Right cardiac atrium (tissue), 5 donors: ENCODE measurements around the gene CD68. TPM values are rescaled to one million over a fixed set of nuclear protein-coding genes. Genes with fewer than 3 reads are reported as not detected.

ENCODE experiments used
- ATAC-seq, 2 donors: fragments of 200-7000 bp; cut with Tn5 transposase; one replicate each; pipeline versions ENCODE4 v1.8.0 to v1.9.1; 2020; ENCODE audit warnings: moderate library complexity in 2 of 2, mild to moderate bottlenecking in 1 of 2
- DNase-seq, 3 donors: peaks; one replicate each; pipeline ENCODE4 v3.0.0-alpha.2; 2020
- H3K27ac ChIP-seq: one replicate; pipeline ENCODE4 v1.5.1; 2013; ENCODE audit warnings: mild to moderate bottlenecking, low read length, control low read depth, moderate library complexity
- H3K27me3 ChIP-seq: one replicate; pipeline ENCODE4 v1.6.1; 2013; ENCODE audit not compliant: control insufficient read depth, insufficient read depth
- H3K4me1 ChIP-seq: one replicate; pipeline ENCODE4 v1.6.1; 2013; ENCODE audit warnings: low read length; ENCODE audit not compliant: control insufficient read depth, insufficient read depth
- H3K4me3 ChIP-seq: one replicate; pipeline ENCODE4 v1.5.1; 2013; ENCODE audit warnings: low read length, control low read depth
- H3K9me3 ChIP-seq: one replicate; pipeline ENCODE4 v1.6.1; 2013; ENCODE audit warnings: low read length; ENCODE audit not compliant: control insufficient read depth
- WGBS: extraction: QIAGEN DNeasy Blood & Tissue Kit; methylation state at CpG from one replicate; pipeline ENCODE4 v1.1.7; 2013; 5-methylcytosine and 5-hydroxymethylcytosine counted together
- intact Hi-C, 4 donors: fragments of 100-400 bp; cut with DNase I; formaldehyde crosslinking; loops; one replicate each; pipeline versions ENCODE4 v1.11.0 to v1.14.0; 2022 to 2023
- polyA plus RNA-seq: library from polyadenylated mRNA; stranded (reverse); fragments of 200-250 nt; gene quantifications from one replicate; pipeline ENCODE4 v1.2.3, GENCODE V29; 2013
- total RNA-seq, 4 donors: library from RNA; stranded (reverse); fragmentation: NEBNext Ultra II Directional; extraction: Animal tissue kit (Norgen Biotek cat#: 25700); gene quantifications; one replicate each; pipeline ENCODE4 v1.2.1, GENCODE V29; 2021
- donor health status: healthy with polysubstance abuse.
- donor health status: DM: no; HTN: yes; CAD: no.
- donor health status: DM: no; HTN: no; CAD: no.
- donor health status: DM: no; HTN: yes; CAD: no; lungs with severe emphysema.
- donor health status: DM: yes; HTN: yes; CAD: no.

CD68 gene
- total and polyA plus RNA-seq, 5 donors = 19.4 to 45.6 (median 43.3) TPM

- H3K27ac ChIP-seq = peak overlapping the region; percentile 44
- DNase-seq = no peak
- H3K4me1 ChIP-seq = no peaks in the 10 kb centered on the region
- H3K4me3 ChIP-seq = no peak overlapping the region
- 27% methylated on average over 6 of the region's 6 CpGs for WGBS
- no peak for ATAC-seq
- no peaks in the 10 kb centered on the region for H3K9me3 ChIP-seq
- no peaks in the 10 kb centered on the region for H3K27me3 ChIP-seq
- intact Hi-C loops = loop anchor here in 1 of 4 donors (10.0 kb wide), 1 partner anchor 196 kb away; the partner anchor contains the start of genes KCTD11 and TMEM95
These were observed 29.1 kb upstream of the CD68 start for GRCh38 chr17:7550344-7550743.

GRCh38 chr17:7551396-7551795 lies 28.0 kb upstream of the CD68 start:
- no peak for DNase-seq
- 80% methylated on average over 4 of the region's 4 CpGs for WGBS
- Histone ChIP-seq H3K27me3 (no peaks in the 10 kb centered on the region), H3K4me3 (no peak overlapping the region), H3K4me1 (no peaks in the 10 kb centered on the region), H3K9me3 (no peaks in the 10 kb centered on the region), H3K27ac (no peak overlapping the region)
- ATAC-seq = no peak
- intact Hi-C loops = loop anchor here in 1 of 4 donors (10.0 kb wide), 1 partner anchor 197 kb away; the partner anchor contains the start of genes KCTD11 and TMEM95

GRCh38 chr17:7552621-7553051 lies 26.8 kb upstream of the CD68 start:
- no peaks in the 10 kb centered on the region for H3K27me3 ChIP-seq
- H3K4me3 ChIP-seq = no peak overlapping the region
- intact Hi-C loops = loop anchor here in 1 of 4 donors (10.0 kb wide), 1 partner anchor 198 kb away; the partner anchor contains the start of genes KCTD11 and TMEM95
- peaks cover 5% of the 10 kb centered on the region for H3K4me1 ChIP-seq
- no peaks in the 10 kb centered on the region for H3K9me3 ChIP-seq
- DNase-seq (no peak), ATAC-seq (no peak)
- no peak overlapping the region for H3K27ac ChIP-seq
- 77% methylated on average over 6 of the region's 6 CpGs for WGBS

- WGBS = 95% methylated on average over 1 of the region's 1 CpG
- Histone ChIP-seq H3K27me3 (no peaks in the 10 kb centered on the region), H3K27ac (no peak overlapping the region), H3K9me3 (no peaks in the 10 kb centered on the region), H3K4me3 (no peak overlapping the region), H3K4me1 (peaks cover 5% of the 10 kb centered on the region)
- DNase-seq = no peak
- intact Hi-C loops = loop anchor here in 1 of 4 donors (10.0 kb wide), 1 partner anchor 199 kb away; the partner anchor contains the start of genes KCTD11 and TMEM95
- ATAC-seq = no peak
These were observed 26.1 kb upstream of the CD68 start for GRCh38 chr17:7553356-7553755.

GRCh38 chr17:7555320-7555948 lies 24.0 kb upstream of the CD68 start:
- Histone ChIP-seq H3K27me3 (no peaks in the 10 kb centered on the region), H3K27ac (no peak overlapping the region), H3K9me3 (no peaks in the 10 kb centered on the region), H3K4me3 (no peak overlapping the region), H3K4me1 (peaks cover 8% of the 10 kb centered on the region)
- intact Hi-C loops = loop anchor here in 2 of 4 donors (5.0 to 10.0 kb wide), 2 partner anchors 38 to 201 kb away; partner anchors contain the start of genes KCTD11 (in 1 of the 2) and TMEM95 (in 1 of the 2)
- DNase-seq = no peak
- ATAC-seq = no peak
- WGBS = 69% methylated on average over 10 of the region's 10 CpGs

- WGBS = 79% methylated on average over 12 of the region's 12 CpGs
- H3K27me3 ChIP-seq = no peaks in the 10 kb centered on the region
- no peak overlapping the region for H3K4me3 ChIP-seq
- ATAC-seq (no peak), DNase-seq (no peak)
- no peak overlapping the region for H3K27ac ChIP-seq
- no peaks in the 10 kb centered on the region for H3K9me3 ChIP-seq
- peaks cover 8% of the 10 kb centered on the region for H3K4me1 ChIP-seq
- intact Hi-C loops = loop anchor here in 2 of 4 donors (5.0 to 10.0 kb wide), 2 partner anchors 39 to 202 kb away; partner anchors contain the start of genes KCTD11 (in 1 of the 2) and TMEM95 (in 1 of the 2)
These were observed 22.8 kb upstream of the CD68 start for GRCh38 chr17:7556627-7557026.

- Histone ChIP-seq H3K4me1 (peaks cover 8% of the 10 kb centered on the region), H3K27me3 (no peaks in the 10 kb centered on the region), H3K27ac (peak overlapping the region; percentile 90), H3K9me3 (no peaks in the 10 kb centered on the region), H3K4me3 (no peak overlapping the region)
- ATAC-seq (no peak), DNase-seq (peak in 2 of 3 donors; percentile 64 to 72)
- WGBS = 52% methylated on average over 19 of the region's 19 CpGs
- intact Hi-C loops = loop anchor here in 2 of 4 donors (5.0 to 10.0 kb wide), 2 partner anchors 40 to 202 kb away; partner anchors contain the start of genes KCTD11 (in 1 of the 2) and TMEM95 (in 1 of the 2)
These were observed 22.2 kb upstream of the CD68 start for GRCh38 chr17:7557147-7557764.

GRCh38 chr17:7557775-7558543 lies 21.5 kb upstream of the CD68 start:
- Histone ChIP-seq H3K4me3 (no peak overlapping the region), H3K9me3 (no peaks in the 10 kb centered on the region), H3K4me1 (peaks cover 8% of the 10 kb centered on the region), H3K27ac (peak overlapping the region; percentile 90), H3K27me3 (no peaks in the 10 kb centered on the region)
- WGBS = 6% methylated on average over 21 of the region's 21 CpGs
- ATAC-seq (peak; percentile 75 to 79), DNase-seq (peak; percentile 86 to 96 (median 95))
- intact Hi-C loops = loop anchor here in 2 of 4 donors (5.0 to 10.0 kb wide), 2 partner anchors 41 to 203 kb away; partner anchors contain the start of genes KCTD11 (in 1 of the 2) and TMEM95 (in 1 of the 2)

GRCh38 chr17:7558544-7559319 lies 20.7 kb upstream of the CD68 start, which contains the start of gene TNFSF13:
TSS of gene TNFSF13 (plus strand) at chr17:7558750. CDS start at chr17:7559040, 290 bp downstream.
- 34% methylated on average over 16 of the region's 16 CpGs for WGBS
- H3K4me3 ChIP-seq = peak within 1 kb of the TSS; percentile 27

More at GRCh38 chr17:7558544-7559319, 20.7 kb upstream of the CD68 start, which contains the start of gene TNFSF13:
- intact Hi-C loops = loop anchor here in 2 of 4 donors (5.0 to 10.0 kb wide), 2 partner anchors 41 to 204 kb away; partner anchors contain the start of genes KCTD11 (in 1 of the 2) and TMEM95 (in 1 of the 2)
- H3K27ac ChIP-seq = peak within 1 kb of the TSS; percentile 90
- ATAC-seq (peak; percentile 31 to 42), DNase-seq (peak; percentile 64 to 88 (median 87))
- H3K27me3 ChIP-seq = no peaks in the 10 kb centered on the region
- peaks cover 8% of the 10 kb centered on the region for H3K4me1 ChIP-seq
- H3K9me3 ChIP-seq = no peaks in the 10 kb centered on the region
